Gastrocnemius medialis (tissue), 4 donors: Measurements from ENCODE around the gene SLC25A23.

ENCODE experiments used
- POLR2A ChIP-seq, 2 donors: fragments of 450-650 bp; IDR thresholded peaks; one replicate each; pipeline ENCODE4 v1.6.1; 2017; ENCODE audit warnings: antibody characterized with exemption in 2 of 2, mild to moderate bottlenecking in 2 of 2, moderate library complexity in 2 of 2
- TF ChIP-seq, protein P1 (sequence below), 5 experiments: fragments of 450-650 bp in 3 of 5; fragments of 200-600 bp in 2 of 5; sonication (generic) in 2 of 5; IDR thresholded peaks in 4 of 5; conservative IDR thresholded peaks in 1 of 5; 1 replicate in 4 of 5; 2 replicates in 1 of 5; pipeline ENCODE4 v1.5.1; 2016 to 2019; ENCODE audit warnings: antibody characterized with exemption in 5 of 5, mild to moderate bottlenecking in 3 of 5, moderate library complexity in 3 of 5

DNA sequence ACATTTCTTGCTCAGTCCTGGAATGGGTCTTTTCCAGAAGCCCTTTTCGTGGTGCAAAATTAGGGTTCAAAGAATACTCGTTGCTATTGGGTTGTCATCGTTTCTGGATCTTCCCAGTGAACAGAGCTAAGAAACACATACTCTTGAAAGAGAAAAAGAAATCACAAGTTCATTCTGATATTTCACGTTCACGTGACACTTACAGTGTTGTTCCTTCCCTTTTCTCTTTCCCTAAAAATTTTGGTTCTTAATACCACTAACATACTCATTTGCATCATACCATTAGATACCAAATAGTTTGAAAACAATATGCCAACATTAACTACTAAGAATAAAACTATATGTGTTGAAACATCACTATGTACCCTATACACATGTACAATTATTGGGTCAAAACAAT lies 53.2 kb downstream of the SLC25A23 start:
- TF ChIP-seq, protein P1, sequence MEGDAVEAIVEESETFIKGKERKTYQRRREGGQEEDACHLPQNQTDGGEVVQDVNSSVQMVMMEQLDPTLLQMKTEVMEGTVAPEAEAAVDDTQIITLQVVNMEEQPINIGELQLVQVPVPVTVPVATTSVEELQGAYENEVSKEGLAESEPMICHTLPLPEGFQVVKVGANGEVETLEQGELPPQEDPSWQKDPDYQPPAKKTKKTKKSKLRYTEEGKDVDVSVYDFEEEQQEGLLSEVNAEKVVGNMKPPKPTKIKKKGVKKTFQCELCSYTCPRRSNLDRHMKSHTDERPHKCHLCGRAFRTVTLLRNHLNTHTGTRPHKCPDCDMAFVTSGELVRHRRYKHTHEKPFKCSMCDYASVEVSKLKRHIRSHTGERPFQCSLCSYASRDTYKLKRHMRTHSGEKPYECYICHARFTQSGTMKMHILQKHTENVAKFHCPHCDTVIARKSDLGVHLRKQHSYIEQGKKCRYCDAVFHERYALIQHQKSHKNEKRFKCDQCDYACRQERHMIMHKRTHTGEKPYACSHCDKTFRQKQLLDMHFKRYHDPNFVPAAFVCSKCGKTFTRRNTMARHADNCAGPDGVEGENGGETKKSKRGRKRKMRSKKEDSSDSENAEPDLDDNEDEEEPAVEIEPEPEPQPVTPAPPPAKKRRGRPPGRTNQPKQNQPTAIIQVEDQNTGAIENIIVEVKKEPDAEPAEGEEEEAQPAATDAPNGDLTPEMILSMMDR (IDR thresholded peaks at IDR 0.05 in 4 of 5, conservative IDR thresholded peaks at IDR 0.05 in 1 of 5) = no peak
- no peak for TF ChIP-seq POLR2A (IDR thresholded peaks at IDR 0.05)
